Panc1 (cell line): ENCODE measurements around the gene ATP5F1D. TPM values are rescaled to one million over a fixed set of nuclear protein-coding genes. Genes with fewer than 3 reads are reported as not detected.

Experiments
- ATAC-seq: fragments of 200-7000 bp; cut with Tn5 transposase; 2 replicates; pipeline ENCODE4 v1.9.1; 2020; ENCODE audit warnings: mild to moderate bottlenecking, moderate library complexity
- BruUV-seq: library from RNA; stranded (reverse); fragments of 400-500 nt; replicated peaks from 2 replicates; lab custom pipeline; 2021; lab: Mats Ljungman, UMichigan
- CTCF ChIA-PET: fragments of 300-600 bp; sonication (Branson Sonifier 250); formaldehyde crosslinking; loops from one replicate; lab custom pipeline; 2022; ENCODE audit warnings: antibody characterized with exemption; lab: Charles Lee
- POLR2A ChIA-PET: fragments of 300-600 bp; sonication (Branson Sonifier 250); formaldehyde crosslinking; loops from one replicate; lab custom pipeline; 2022; ENCODE audit warnings: antibody characterized with exemption; lab: Charles Lee
- DNase-seq: peaks from one replicate; pipeline ENCODE4 v3.0.0-alpha.2; 2010; ENCODE audit warnings: low read depth, low spot score
- H3K27ac ChIP-seq: 2 replicates; pipeline ENCODE4 v1.5.1; 2011; ENCODE audit warnings: mild to moderate bottlenecking, low read length, inconsistent platforms
- H3K27me3 ChIP-seq: fragments of 200-500 bp; sonication (Bioruptor generic); 2 replicates; pipeline ENCODE4 v1.6.0; 2014; ENCODE audit warnings: low read length, inconsistent platforms; ENCODE audit not compliant: control insufficient read depth, insufficient read depth
- H3K36me3 ChIP-seq: fragments of 200-500 bp; sonication (Bioruptor generic); 2 replicates; pipeline ENCODE4 v1.5.1; 2014; ENCODE audit warnings: inconsistent platforms, mild to moderate bottlenecking, low read length, moderate library complexity; ENCODE audit not compliant: control insufficient read depth, insufficient read depth
- H3K4me1 ChIP-seq: 2 replicates; pipeline ENCODE4 v1.5.1; 2011; ENCODE audit warnings: inconsistent platforms, mild to moderate bottlenecking, low read length, moderate library complexity; ENCODE audit not compliant: control insufficient read depth, insufficient read depth
- H3K4me3 ChIP-seq, 2 experiments: 2 replicates each; pipeline ENCODE4 v1.5.1; 2011 to 2012; ENCODE audit warnings: low read depth in 2 of 2, low read length in 2 of 2, mild to moderate bottlenecking in 2 of 2, inconsistent platforms in 1 of 2, moderate library complexity in 1 of 2
- H3K9me3 ChIP-seq: fragments of 200-500 bp; sonication (Bioruptor generic); 2 replicates; pipeline ENCODE4 v1.5.1; 2014; ENCODE audit warnings: low read depth, mild to moderate bottlenecking, inconsistent platforms, low read length, moderate library complexity; ENCODE audit not compliant: control insufficient read depth, insufficient read depth
- CTCF ChIP-seq: fragments of 450-650 bp; IDR thresholded peaks from 2 replicates; pipeline ENCODE4 v1.5.1; 2017; ENCODE audit warnings: mild to moderate bottlenecking
- POLR2AphosphoS5 ChIP-seq: IDR thresholded peaks from 2 replicates; pipeline ENCODE4 v1.6.1; 2012; ENCODE audit warnings: mild to moderate bottlenecking, low read depth, low read length, moderate library complexity
- REST ChIP-seq, 2 experiments: IDR thresholded peaks; 2 replicates each; pipeline ENCODE4 v1.6.1; 2011 to 2012; ENCODE audit warnings: low read depth in 2 of 2, control low read depth in 1 of 2, low read length in 1 of 2, mild to moderate bottlenecking in 1 of 2, moderate library complexity in 1 of 2; ENCODE audit not compliant: insufficient read depth in 1 of 2
- SIN3A ChIP-seq: IDR thresholded peaks from 2 replicates; pipeline ENCODE4 v1.6.1; 2012; ENCODE audit warnings: low read depth, mild to moderate bottlenecking, low read length, moderate library complexity, borderline replicate concordance; ENCODE audit not compliant: insufficient read depth
- TCF7L2 ChIP-seq: IDR thresholded peaks from 2 replicates; pipeline ENCODE4 v1.6.1; 2011; ENCODE audit warnings: mild to moderate bottlenecking, low read depth, low read length, inconsistent platforms
- in situ Hi-C: cut with HindIII; loops from 2 replicates; pipeline ENCODE4 v1.10.0; 2016; ENCODE audit warnings: low sequenced_read_pairs, low pct_unique_long_range_greater_than_20kb
- intact Hi-C: fragments of 100-400 bp; cut with micrococcal nuclease; formaldehyde crosslinking; loops from one replicate; pipeline ENCODE4 v1.10.0; 2022; ENCODE audit not compliant: unreplicated experiment
- total RNA-seq: library from RNA; stranded (reverse); gene quantifications from one replicate; pipeline ENCODE4 v1.2.1, GENCODE V29; 2021; ENCODE audit not compliant: unreplicated experiment

The ATP5F1D gene
- total RNA-seq, 1 experiment from 2014 or later, result 218 TPM

- Histone ChIP-seq H3K27ac (no peak overlapping the region), H3K4me3 (no peak overlapping the region), H3K4me1 (peaks cover 7% of the 10 kb centered on the region), H3K36me3 (no peaks in the 10 kb centered on the region), H3K27me3 (no peaks in the 10 kb centered on the region), H3K9me3 (no peaks in the 10 kb centered on the region)
- TF ChIP-seq TCF7L2 (no peak), SIN3A (no peak), CTCF (no peak)
- ChIA-PET POLR2A (no interaction called here), CTCF (no interaction called here)
- in situ Hi-C loops (no loop called here), intact Hi-C loops (no loop called here)
- BruUV-seq, result no TSS peak
- no peak for ATAC-seq
- DNase-seq, result no peak
Observed at GRCh38 chr19:1284979-1285736, 43.6 kb downstream of the ATP5F1D start.

GRCh38 chr19:1285737-1286360, 44.3 kb downstream of the ATP5F1D start, which contains the start of gene EFNA2:
Gene EFNA2, plus strand, starts transcription at chr19:1285873. Its CDS starts 296 bp downstream, at chr19:1286169.
- in situ Hi-C loops (no loop called here), intact Hi-C loops (no loop called here)
- no peaks in the 10 kb centered on the region for H3K27me3 ChIP-seq
- ChIA-PET POLR2A (no interaction called here), CTCF (no interaction called here)
- peak within 1 kb of the TSS; percentile 42 to 46 for H3K4me3 ChIP-seq
- H3K4me1 ChIP-seq, result peaks cover 9% of the 10 kb centered on the region
- BruUV-seq, result no TSS peak
- DNase-seq, result no peak
- no peak; the same call in 1 of the 2 replicates for ATAC-seq
- H3K27ac ChIP-seq, result peak within 1 kb of the TSS; percentile 51; the same call in 1 of the 2 replicates
- no peaks in the 10 kb centered on the region for H3K9me3 ChIP-seq
- TF ChIP-seq CTCF (peak; percentile 60; the same call in 1 of the 2 replicates), TCF7L2 (no peak)
- H3K36me3 ChIP-seq, result no peaks in the 10 kb centered on the region

- CTCF ChIA-PET, result no interaction called here
Observed at GRCh38 chr19:1286487-1287353, 45.2 kb downstream of the ATP5F1D start.

More at GRCh38 chr19:1286487-1287353, 45.2 kb downstream of the ATP5F1D start:
- H3K36me3 ChIP-seq, result no peaks in the 10 kb centered on the region
- DNase-seq, result no peak
- in situ Hi-C loops, result no loop called here
- ATAC-seq, result no peak
- no peaks in the 10 kb centered on the region for H3K27me3 ChIP-seq
- H3K27ac ChIP-seq, result peak overlapping the region; percentile 51; the same call in 1 of the 2 replicates
- BruUV-seq, result no TSS peak
- TF ChIP-seq POLR2AphosphoS5, result no peak
- TF ChIP-seq SIN3A, result no peak
- TF ChIP-seq CTCF, result no peak
- TF ChIP-seq REST (IDR thresholded peaks at IDR 0.05; ENCODE audit: insufficient read depth in 1 of 2, low read depth in 2 of 2, low read length in 1 of 2), result no peak
- no peak for TF ChIP-seq TCF7L2
- peaks cover 13% of the 10 kb centered on the region for H3K4me1 ChIP-seq
- POLR2A ChIA-PET, result interaction anchor here (0.6 kb wide), 1 partner anchor 18 kb away, joined by 3 read pairs; the partner anchor contains the start of gene CIRBP
- no peaks in the 10 kb centered on the region for H3K9me3 ChIP-seq
- H3K4me3 ChIP-seq, result peak overlapping the region; percentile 42 to 46
- intact Hi-C loops, result no loop called here
